ENCODE results near the gene TTLL6. TPM values are rescaled to one million over a fixed set of nuclear protein-coding genes. Genes with fewer than 3 reads are reported as not detected.

The TTLL6 gene
- total RNA-seq, 4 donors from 2014 or later = not detected

GRCh38 chr17:48792033-48792798, 24.8 kb downstream of the TTLL6 start:
- intact Hi-C loops (cut with DNase I; ENCODE audit: low total_unique reads) = no loop called here

DNA sequence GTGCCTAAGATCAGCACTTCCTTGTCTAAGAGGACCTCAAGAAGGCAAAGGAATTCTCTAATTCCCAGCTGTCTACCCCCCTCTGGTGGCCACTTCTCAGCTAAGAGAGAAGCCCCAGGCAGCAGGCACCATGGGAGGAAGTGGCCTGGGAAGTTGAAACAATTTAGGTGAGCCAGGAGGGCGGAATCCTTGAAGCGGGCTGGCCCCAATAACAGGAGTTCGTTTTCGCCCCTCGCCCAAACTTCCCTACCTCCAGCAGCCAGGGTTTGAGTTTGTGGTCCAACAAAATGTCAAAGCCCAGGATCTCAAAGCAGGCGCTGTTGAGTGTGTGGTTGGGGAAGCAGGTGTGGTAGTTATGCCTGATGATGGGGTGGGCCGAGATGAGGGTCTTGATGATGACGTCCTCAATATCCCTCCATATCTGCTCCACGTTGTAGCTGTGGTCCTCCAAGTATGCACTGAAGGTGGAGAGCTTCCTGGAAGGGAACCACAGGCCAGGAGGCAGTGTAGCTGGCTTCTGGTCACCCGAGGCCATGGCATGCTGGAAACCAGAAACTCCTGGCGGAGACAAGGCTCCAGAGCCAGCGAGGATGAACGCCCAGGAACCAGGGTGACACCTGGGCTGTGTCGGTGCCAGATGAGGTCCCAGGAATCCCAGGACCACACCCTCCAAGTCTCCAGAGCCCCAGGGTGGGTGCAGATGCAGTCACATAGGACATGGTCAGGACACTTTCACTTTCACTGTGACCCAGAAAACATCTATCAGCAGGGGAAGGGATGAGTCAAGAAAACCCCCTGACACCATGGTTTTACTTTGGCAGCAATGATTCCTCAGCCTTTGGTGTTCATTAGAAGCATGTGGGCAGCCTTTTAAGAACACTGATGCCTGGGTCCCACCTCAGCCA, 25.6 kb downstream of the TTLL6 start:
- intact Hi-C loops (cut with DNase I; ENCODE audit: low total_unique reads) = no loop called here
- H3K4me3 ChIP-seq (ENCODE audit: low read depth, poor library complexity, severe bottlenecking) = no peak overlapping the region
- TF ChIP-seq POLR2A (IDR thresholded peaks at IDR 0.05) (no peak), CTCF (IDR thresholded peaks at IDR 0.05) (no peak)
- peak; percentile 79 to 93 for DNase-seq (ENCODE audit: low spot score in 2 of 2)
- 34 to 38% methylated on average over 14 of the region's 14 CpGs for WGBS, 2 donors

More at GRCh38 chr17:48792033-48792798, 24.8 kb downstream of the TTLL6 start:
- TF ChIP-seq POLR2A (IDR thresholded peaks at IDR 0.05) (no peak), CTCF (IDR thresholded peaks at IDR 0.05) (no peak)
- 36 to 39% methylated on average over 3 of the region's 3 CpGs for WGBS, 2 donors
- H3K4me3 ChIP-seq (ENCODE audit: low read depth, poor library complexity, severe bottlenecking) = no peak overlapping the region
- no peak for DNase-seq (ENCODE audit: low spot score in 2 of 2)

GRCh38 chr17:48790607-48791127, 26.4 kb downstream of the TTLL6 start:
- DNase-seq (ENCODE audit: low spot score in 2 of 2) = no peak
- intact Hi-C loops (cut with DNase I; ENCODE audit: low total_unique reads) = no loop called here
- 28 to 40% methylated on average over 9 of the region's 9 CpGs for whole genome bisulfite sequencing, 2 donors
- TF ChIP-seq CTCF (IDR thresholded peaks at IDR 0.05) = no peak
- no peak overlapping the region for H3K4me3 ChIP-seq (ENCODE audit: low read depth, poor library complexity, severe bottlenecking)

DNA sequence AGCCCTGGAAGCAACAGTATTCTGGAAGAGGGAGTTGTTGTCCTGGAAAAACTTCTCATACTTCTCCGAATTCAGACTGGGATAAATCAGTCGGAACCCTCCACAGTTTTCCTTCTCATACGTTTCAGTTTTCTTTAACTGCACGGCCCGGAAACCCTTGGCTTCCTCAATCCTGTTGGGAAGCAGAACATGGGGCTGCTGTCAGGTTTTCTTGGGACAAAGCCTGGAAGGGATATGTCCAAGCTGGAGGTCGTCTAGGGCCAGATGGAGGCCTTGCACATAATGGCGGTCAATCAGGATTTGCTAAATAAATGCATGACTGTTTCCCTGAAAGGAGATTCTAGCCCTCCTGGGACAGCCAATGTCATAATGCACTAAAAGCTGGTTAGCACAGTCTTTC, 29.2 kb downstream of the TTLL6 start:
- no peak for TF ChIP-seq POLR2A (IDR thresholded peaks at IDR 0.05)
- no peak for TF ChIP-seq CTCF (IDR thresholded peaks at IDR 0.05)
- WGBS, 2 donors = 78 to 86% methylated on average over 7 of the region's 7 CpGs
- intact Hi-C loops (cut with DNase I; ENCODE audit: low total_unique reads) = loop anchor here (10.0 kb wide), 1 partner anchor 103 kb away; no protein-coding TSS in a partner anchor
- no peak overlapping the region for H3K4me3 ChIP-seq (ENCODE audit: low read depth, poor library complexity, severe bottlenecking)
- DNase-seq (ENCODE audit: low spot score in 2 of 2) = no peak

GRCh38 chr17:48779421-48779820, 37.6 kb downstream of the TTLL6 start:
- TF ChIP-seq CTCF (IDR thresholded peaks at IDR 0.05) = no peak
- TF ChIP-seq POLR2A (IDR thresholded peaks at IDR 0.05) = no peak
- intact Hi-C loops (cut with DNase I; ENCODE audit: low total_unique reads) = no loop called here

More at GRCh38 chr17:48779421-48779820, 37.6 kb downstream of the TTLL6 start:
- no peak overlapping the region for H3K4me3 ChIP-seq (ENCODE audit: low read depth, poor library complexity, severe bottlenecking)
- DNase-seq (ENCODE audit: low spot score in 2 of 2) = no peak
